Stimulated activated CD8-positive, alpha-beta memory T cell treated with anti-CD3 and anti-CD28 coated beads, Interleukin-4, amount 100 ng/mL, for 24 hours (primary cell): ENCODE results near the gene CARD8.
"Not testable (repeated sequence)": the region's sequence is repeated elsewhere in the genome, so short reads cannot be mapped to it uniquely, and the experiment has no call there.

ENCODE experiments used
- DNase-seq: peaks from one replicate; pipeline ENCODE4 v3.0.0-alpha.2; 2020; ENCODE audit warnings: low read depth

The CARD8 gene

DNA sequence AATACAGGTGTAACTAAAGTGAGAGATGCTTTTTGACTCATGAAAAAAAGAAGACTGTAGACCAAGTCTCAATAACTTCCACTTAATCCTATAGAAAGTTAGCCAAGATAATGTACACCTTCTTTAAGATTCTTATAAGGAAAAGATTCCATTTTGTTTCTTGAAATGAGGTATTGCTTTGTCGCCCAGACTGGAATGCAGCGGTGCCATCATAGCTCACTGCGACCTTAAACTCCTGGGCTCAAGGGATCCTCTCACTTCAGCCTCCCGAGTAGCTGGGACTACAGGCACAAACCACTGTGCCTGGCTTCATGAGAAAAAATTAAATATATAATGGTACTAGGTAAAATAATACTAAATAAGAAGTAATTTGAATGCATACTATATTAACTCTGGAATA is 3.3 kb upstream of the CARD8 start:
- not testable (repeated sequence) for DNase-seq

DNA sequence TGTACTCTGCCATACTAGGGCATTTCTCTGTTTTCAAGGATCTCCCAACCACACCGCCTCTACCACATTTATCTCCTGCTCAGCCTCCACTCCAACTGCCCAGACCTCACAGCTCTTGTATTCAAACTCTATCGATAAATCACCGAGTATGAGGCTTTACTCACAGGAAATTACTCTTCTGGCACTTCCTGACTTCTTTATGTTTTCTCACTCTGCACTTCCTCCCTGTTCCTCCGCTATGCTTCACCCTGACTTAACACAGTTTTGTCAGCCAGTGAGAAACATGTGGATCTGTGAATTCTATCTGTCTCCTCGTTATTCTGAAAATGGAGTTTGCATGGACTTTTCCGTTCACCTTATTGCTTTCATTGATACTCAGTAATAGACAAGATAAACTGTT is 2.6 kb upstream of the CARD8 start:
- no peak for DNase-seq

GRCh38 chr19:48254529-48254970 is 1.2 kb downstream of the CARD8 start:
- no peak for DNase-seq

DNA sequence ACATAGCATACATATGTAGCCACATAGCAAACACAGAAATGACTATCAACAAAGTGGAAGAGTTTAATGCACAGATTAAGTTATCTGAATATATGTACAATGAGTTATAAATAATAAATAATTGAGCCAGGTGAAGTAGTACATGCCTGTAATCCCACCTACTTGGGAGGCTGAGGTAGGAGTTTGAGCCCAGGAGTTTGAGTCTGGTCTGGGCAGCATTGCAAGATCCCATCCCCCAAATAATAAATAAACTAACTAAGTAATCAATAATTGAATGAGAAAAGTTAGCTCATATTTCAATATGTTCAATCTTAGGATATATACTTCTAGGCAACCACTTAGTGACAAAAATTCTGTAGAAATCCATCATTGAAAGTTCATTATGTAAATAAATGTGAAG is 1.7 kb downstream of the CARD8 start:
- no peak for DNase-seq

- no peak for DNase-seq
Measured at GRCh38 chr19:48252609-48253008, 3.1 kb downstream of the CARD8 start.

DNA sequence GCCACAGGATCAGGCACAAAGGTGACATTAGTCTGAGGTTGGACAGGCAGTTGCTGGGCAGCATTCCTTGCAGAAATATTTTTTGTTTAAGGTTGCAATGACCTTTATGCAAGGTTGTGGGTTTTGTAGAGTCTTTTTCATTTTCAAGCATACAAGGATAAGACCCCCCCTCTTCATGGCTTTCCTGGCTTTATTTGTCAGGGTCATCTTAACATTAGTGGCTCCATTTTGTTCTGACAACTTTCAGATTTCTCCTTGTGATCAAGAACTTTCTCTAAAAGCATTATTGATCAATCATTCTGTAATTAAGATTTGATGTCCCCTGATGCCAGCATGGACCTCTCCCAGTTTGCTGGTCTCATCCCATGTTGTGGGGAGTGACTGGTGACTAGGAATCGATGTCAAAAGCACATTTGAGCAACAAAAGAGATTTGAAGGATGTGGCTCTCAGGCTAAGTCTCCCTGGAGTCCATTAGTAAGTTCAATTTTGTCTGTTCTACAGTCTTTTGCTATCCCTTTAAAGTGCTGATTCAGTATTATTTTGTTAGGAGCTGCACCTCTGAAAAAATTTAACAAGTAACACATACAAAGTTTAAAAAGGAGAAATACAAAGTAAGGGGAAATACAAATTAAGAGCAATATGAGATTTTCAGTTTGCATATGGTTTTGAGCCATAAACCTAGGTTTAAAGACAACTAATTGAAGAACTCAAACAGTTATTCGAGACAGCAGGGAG is 5.3 kb downstream of the CARD8 start:
- no peak for DNase-seq

GRCh38 chr19:48249502-48250014 is 6.2 kb downstream of the CARD8 start:
- DNase-seq, result peak; percentile 69

DNA sequence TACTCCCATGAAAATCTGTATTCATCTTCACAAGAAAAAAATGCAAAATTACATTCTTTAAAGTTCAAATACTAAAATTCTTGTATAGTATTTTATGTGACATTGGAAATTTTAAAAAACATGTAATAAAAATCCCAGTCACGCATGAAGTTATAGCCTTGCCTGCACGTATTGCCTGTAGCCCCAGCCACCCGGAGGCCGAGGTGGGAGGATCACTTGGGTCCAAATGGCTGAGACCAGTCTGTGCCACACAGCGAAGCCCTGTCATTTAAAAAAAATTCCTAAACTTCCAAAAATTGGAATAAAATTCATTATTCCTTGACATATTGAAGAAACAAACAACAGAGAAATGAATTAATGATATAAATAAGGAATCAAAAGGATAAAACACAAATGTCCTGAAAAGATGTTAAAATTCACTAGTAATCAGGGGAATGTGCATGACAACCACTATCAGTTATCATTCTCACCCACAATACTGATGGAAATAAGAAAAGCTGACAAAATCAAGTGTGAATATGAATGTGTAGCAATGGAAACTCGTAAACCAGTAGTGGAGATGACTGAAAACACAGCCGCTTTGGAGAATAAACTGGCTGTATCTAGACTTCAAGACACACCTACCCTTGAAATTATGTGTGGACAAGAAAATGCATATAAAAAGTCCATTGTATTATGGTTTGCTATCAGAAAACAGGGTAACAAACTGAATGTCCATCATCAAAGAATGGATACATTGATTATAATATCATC is 7.5 kb downstream of the CARD8 start:
- DNase-seq, result no peak

DNA sequence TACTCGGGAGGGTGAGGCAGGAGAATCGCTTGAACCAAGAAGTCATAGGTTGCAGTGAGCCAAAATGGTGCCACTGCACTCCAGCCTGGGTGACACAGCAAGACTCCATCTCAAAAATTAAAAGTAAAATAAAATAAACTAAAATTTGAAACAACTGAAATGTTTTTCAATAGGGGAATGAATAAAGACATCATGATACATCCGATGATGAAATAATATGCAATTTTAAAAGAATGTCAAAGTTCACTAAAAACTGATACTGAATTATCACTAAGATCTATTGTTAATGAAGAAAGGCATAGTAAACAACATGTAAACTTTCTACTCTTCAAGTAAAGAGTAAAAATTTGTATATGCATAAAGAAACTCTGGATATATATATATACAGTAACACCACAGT is 8.5 kb downstream of the CARD8 start:
- DNase-seq, result no peak

DNA sequence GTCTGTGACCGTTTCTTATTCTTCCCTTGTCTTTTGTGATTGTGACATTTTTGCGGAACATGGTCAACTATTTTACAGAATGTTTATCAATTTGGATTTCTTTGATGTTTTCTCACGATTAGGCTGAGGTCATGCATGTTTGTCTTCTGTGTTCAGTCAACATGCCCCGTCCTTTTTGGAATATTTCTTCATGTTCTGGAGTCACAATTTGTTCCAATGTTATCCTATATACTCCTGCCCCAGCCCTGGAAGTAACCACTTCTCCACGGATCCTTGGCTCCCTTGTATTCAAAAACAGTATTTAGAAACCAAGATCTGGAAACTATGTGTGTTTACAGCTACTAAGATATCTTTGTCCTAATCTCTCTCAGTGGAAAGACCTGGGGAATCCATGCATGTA is 9.6 kb downstream of the CARD8 start:
- no peak for DNase-seq

DNA sequence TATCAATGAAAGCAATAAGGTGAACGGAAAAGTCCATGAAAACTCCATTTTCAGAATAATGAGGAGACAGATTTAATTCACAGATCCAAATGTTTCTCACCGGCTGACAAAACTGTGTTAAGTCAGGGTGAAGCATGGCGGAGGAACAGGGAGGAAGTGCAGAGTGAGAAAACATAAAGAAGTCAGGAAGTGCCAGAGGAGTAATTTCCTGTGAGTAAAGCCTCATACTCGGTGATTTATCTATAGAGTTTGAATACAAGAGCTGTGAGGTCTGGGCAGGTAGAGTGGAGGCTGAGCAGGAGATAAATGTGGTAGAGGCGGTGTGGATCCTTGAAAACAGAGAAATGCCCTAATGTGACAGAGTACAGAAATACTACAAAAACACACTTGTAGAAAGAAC is 11.4 kb downstream of the CARD8 start:
- no peak for DNase-seq

GRCh38 chr19:48241771-48242170 is 13.9 kb downstream of the CARD8 start:
- not testable (repeated sequence) for DNase-seq

DNA sequence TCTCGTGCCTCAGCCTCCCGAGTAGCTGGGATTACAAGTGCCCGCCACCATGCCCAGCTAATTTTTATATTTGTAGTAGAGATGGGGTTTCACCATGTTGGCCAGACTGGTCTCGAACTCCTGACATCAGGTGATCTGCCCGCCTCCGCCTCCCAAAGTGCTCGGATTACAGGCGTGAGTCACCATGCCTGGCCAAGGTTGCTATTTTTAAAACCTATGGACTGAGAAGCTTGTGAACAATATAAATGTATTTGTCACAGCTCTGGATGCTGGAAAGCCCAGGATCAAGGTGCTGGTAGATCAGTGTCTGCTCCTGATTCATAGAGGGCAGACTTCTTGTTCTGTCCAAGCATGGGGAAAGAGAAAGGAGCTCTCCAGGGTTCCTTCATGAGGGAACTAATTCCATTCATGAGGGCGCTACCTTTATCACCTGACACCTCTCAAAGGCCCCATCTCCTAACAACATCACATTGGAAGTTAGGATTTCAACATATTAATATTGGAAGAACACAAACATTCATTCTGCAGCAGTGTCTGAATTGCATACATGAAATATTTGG is 16.1 kb downstream of the CARD8 start:
- DNase-seq, result no peak

GRCh38 chr19:48239120-48239519 is 16.6 kb downstream of the CARD8 start:
- no peak for DNase-seq

DNA sequence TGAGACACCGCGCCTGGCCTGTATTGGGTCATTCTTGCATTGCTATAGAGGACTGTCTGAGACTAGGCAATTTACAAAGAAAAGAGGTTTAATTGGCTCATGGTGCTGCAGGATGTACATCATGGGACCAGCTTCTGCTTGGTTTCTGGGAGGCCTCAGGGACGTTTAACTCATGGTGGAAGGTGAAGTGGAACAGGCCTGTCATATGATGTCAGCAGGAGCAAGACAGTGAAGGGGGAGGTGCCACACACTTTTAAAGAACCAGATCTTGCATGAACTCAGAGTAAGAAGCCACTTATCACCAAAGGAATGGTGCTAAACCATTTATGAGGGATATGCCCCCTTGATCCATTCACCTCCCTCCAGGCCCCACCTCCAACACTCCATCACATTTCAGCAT is 18.7 kb downstream of the CARD8 start:
- DNase-seq, result no peak

GRCh38 chr19:48230555-48231129 is 25.1 kb downstream of the CARD8 start:
- DNase-seq, result no peak

DNA sequence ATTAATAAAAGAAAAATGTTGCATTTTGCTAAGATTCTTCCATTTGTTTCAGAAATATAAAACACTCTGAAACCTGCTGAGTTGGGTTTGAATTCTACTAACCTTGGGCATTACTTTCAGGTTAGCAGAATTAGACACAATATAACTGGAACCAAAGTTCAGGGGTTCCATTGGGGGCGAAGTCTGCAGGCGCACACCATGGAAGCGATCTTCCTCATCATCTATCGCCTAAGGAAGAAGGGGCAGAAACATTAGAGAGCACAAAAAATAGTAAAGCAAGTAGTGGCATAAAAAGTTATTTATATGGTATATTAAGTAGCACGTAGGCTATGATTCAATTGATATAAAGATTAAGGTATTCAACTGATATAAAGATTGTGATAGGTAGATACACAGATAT is 34.1 kb downstream of the CARD8 start:
- no peak for DNase-seq

GRCh38 chr19:48220784-48221183 is 34.9 kb downstream of the CARD8 start:
- not testable (repeated sequence) for DNase-seq

DNA sequence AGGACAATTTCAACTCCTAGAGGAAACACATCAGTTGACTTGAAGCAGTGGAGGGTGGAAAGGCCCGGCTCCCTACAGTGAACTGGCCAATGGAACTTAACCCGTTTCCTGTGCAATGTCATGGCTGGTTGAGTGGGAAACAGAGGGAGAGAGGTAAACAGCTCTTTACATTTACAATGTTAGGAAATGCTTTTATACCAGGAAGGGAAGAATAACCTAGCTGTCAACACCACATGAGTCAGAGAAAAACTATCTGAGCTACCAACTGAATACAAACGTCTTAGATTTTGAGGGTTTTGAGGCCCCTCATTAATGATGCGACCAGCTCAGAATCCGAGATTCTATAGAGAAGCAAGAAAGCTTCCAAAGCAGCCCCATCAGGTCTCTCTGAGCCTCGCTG is 36.7 kb downstream of the CARD8 start:
- no peak for DNase-seq

GRCh38 chr19:48216933-48217332 is 38.8 kb downstream of the CARD8 start:
- DNase-seq, result no peak

DNA sequence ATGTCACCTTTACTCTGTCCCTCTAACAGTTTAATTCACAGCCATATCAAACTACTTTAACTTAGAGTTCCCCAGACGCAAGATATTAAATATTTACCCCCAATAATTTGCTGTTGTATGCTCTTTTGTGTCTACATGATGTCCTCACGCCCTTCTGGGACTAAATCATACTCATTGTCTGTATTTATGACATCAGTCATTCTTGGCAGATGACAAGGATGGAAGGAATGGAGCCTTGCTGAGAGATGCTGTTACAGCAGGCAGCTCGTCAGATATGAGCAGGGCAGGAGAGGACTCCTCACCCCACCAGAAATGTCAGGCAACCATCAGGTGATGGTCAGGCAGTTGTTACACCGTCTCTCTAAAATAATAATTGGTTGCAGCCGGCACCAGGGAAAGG is 41.8 kb downstream of the CARD8 start:
- no peak for DNase-seq

DNA sequence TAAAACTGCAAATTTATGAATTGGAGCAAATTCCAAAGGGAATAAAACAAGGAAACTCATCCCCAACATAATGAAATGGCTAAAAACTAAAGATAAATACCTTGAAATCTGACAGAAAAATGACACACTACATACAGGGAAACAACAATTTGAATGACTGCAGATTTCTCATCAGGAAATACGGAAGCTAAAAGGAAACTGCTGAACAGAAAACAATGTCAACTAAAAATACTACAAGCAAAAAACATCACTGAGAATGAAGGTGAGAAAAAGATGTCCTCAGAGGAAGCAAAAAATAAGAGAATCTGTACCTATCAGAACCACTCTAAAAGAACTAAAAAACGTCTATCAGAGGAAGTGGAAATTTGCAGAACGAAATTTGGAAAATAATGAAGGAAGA is 45.7 kb downstream of the CARD8 start:
- no peak for DNase-seq
